Peyer's patch (tissue), 4 donors: ENCODE measurements around the gene TMC7.

Experiments
- CTCF ChIP-seq, 6 experiments: fragments of 450-650 bp in 4 of 6; fragments of 200-600 bp in 2 of 6; sonication (generic) in 1 of 6; IDR thresholded peaks; one replicate each; pipeline ENCODE4 v1.5.1; 2017 to 2019; ENCODE audit warnings: antibody characterized with exemption in 6 of 6, mild to moderate bottlenecking in 3 of 6, moderate library complexity in 1 of 6
- POLR2A ChIP-seq, 2 donors: fragments of 450-650 bp; IDR thresholded peaks; one replicate each; pipeline ENCODE4 v1.5.1; 2017; ENCODE audit warnings: antibody characterized with exemption in 2 of 2, mild to moderate bottlenecking in 2 of 2, moderate library complexity in 2 of 2

GRCh38 chr16:19040400-19040799, 56.7 kb downstream of the TMC7 start:
- TF ChIP-seq CTCF (IDR thresholded peaks at IDR 0.05) (no peak), POLR2A (IDR thresholded peaks at IDR 0.05) (no peak)
